WI38 (cell line): Measurements from ENCODE around the gene CLECL1.
"Not testable (repeated sequence)": the region's sequence is repeated elsewhere in the genome, so short reads cannot be mapped to it uniquely, and the experiment has no call there.

ENCODE experiments used
- H3K4me3 ChIP-seq: 2 replicates; pipeline ENCODE4 v1.5.1; 2011; ENCODE audit warnings: low read depth, mild to moderate bottlenecking, control low read depth, low read length
- TF ChIP-seq, protein P1 (sequence below): IDR thresholded peaks from 2 replicates; pipeline ENCODE4 v1.5.1; 2012; ENCODE audit warnings: low read depth, mild to moderate bottlenecking, control low read depth, low read length

CLECL1 gene

DNA sequence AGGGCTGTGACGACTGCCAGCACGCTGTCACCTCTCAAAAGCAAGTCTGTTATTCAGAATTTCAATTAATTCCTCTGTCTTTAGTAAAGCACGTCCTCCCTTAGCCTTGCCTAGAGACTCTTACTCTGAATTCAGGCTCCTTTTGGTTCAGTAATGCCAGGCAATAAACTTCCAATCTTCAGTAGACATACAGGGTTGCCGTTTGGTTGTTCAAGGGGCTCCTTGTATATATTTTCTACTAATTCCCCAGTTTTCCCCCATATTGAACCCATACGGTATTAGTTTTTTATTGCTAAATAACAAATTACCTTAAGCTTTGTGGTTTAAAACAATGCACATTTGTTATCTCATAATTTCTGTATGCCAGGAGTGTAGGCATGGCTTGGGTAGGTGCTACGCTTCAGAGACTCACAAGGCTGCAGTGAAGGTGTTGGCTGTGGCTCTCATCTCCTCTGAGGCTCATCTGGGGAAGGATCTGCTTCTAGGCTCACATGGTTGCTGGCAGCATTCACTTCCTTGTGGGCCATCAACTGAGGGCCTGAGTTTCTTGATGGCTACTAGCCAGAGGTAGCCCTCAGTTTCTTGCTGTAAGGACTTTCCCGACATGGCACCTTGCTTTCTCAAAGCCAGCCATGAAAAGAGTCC is 7.3 kb upstream of the CLECL1 start:
- H3K4me3 ChIP-seq, result peak overlapping the region; percentile 29; the same call in 1 of the 2 replicates
- TF ChIP-seq, protein P1, sequence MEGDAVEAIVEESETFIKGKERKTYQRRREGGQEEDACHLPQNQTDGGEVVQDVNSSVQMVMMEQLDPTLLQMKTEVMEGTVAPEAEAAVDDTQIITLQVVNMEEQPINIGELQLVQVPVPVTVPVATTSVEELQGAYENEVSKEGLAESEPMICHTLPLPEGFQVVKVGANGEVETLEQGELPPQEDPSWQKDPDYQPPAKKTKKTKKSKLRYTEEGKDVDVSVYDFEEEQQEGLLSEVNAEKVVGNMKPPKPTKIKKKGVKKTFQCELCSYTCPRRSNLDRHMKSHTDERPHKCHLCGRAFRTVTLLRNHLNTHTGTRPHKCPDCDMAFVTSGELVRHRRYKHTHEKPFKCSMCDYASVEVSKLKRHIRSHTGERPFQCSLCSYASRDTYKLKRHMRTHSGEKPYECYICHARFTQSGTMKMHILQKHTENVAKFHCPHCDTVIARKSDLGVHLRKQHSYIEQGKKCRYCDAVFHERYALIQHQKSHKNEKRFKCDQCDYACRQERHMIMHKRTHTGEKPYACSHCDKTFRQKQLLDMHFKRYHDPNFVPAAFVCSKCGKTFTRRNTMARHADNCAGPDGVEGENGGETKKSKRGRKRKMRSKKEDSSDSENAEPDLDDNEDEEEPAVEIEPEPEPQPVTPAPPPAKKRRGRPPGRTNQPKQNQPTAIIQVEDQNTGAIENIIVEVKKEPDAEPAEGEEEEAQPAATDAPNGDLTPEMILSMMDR, result no peak

DNA sequence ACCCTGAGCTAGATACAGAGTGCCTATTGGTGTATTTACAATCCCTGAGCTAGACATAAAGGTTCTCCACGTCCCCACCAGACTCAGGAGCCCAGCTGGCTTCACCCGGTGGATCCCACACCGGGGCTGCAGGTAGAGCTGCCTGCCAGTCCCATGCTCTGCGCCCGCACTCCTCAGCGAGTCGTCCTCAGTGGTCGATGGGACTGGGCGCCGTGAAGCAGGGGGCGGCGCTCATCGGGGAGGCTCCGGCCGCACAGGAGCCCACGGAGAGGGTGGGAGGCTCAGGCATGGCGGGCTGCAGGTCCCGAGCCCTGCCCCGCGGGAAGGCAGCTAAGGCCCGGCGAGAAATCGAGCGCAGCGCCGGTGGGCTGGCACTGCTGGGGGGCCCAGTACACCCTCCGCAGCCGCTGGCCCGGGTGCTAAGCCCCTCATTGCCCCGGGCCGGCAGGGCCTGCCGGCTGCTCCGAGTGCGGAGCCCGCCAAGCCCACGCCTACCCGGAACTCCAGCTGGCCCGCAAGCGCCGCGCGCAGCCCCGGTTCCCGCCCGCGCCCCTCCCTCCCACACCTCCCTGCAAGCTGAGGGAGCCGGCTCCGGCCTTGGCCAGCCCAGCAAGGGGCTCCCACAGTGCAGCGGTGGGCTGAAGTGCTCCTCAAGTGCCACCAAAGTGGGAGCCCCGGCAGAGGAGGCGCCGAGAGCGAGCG is 6.7 kb upstream of the CLECL1 start:
- H3K4me3 ChIP-seq, result peak overlapping the region; percentile 29; the same call in 1 of the 2 replicates

DNA sequence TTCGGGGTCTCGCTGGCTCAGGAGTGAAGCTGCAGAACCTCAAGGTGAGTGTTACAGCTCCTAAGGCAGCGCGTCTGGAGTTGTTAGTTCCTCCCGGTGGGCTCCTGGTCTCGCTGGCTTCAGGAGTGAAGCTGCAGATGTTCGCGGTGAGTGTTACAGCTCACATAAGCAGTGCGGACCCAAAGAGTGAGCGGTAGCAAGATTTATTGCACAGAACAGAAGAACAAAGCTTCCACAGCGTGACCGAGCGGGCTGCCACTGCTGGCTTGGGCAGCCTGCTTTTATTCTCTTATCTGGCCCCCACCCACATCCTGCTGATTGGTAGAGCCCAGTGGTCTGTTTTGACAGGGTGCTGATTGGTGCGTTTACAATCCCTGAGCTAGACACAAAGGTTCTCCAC is 6.0 kb upstream of the CLECL1 start:
- not testable (repeated sequence) for H3K4me3 ChIP-seq

DNA sequence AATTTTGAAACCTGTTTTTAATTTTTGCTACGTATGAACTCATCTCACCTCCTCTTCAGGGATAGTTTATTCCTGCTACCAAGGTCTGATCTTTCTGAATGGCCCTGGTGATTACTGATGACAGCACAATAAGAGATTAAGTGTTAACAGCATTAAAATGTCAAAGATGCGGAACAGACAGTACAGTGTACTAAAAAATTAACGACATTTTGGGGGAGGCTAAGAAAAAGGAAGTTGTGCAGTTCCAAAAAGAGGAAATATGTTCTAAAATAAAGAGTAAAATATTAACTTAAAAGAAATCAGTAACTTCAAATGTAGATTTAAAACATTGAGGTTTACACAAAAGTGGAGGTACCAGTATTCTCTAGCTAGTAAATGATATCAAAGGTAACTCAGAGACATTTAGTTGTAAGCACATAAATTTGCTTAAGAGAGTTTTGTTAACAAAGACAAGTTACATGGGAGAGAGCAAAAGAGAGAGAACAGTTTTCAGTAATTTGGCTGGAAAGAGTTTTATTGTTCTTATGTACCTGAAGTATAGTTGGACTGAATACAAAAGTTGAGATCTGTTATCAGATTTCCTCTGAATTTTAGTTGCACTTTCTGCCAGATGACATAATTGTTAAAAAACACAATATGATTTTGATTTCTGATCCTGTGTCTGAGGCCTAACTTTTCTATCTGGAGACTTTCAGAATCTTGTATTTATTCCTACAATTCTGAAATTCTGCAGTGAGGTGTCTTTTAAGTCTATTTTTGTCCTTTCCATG is 4.2 kb upstream of the CLECL1 start:
- TF ChIP-seq, protein P1, result no peak
- no peak overlapping the region for H3K4me3 ChIP-seq

DNA sequence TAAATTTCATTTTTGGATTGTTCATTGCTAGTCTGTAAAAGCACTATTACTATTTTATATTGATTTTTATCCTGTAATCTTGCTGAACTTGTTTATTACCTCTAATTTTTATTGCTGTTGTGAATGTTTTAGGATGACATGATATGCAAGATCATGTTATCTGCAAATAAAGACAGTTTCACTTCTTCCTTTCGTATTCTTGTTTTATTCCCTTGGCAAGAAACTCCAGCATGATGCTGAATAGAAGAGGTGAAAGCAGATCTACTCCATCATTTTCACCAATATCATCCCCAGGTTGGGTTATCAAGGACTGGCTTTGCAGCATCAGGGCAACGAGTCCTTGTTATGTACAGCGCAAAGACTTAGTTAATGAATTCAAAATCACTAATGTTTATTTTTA is 2.7 kb upstream of the CLECL1 start:
- H3K4me3 ChIP-seq, result no peak overlapping the region
- TF ChIP-seq, protein P1, result no peak

DNA sequence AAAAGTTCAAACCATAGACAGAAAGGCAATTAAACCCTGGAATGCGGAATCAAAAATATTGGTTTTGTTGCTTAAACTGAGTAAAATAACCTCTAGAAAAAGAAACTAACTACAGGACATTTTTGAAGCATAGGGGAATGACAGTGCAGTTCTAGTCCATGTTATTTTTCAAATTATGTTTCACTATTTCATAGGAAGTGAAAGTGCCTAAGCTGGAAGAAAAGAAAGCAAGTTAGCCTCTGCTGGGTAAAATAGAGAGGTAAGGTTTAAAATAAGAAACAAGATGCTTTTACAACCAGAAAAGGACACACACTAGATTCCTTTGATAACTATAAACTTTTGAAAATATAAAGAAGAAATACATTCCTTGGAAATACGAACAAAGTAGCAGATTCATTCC is 1.1 kb downstream of the CLECL1 start:
- TF ChIP-seq, protein P1, result no peak

DNA sequence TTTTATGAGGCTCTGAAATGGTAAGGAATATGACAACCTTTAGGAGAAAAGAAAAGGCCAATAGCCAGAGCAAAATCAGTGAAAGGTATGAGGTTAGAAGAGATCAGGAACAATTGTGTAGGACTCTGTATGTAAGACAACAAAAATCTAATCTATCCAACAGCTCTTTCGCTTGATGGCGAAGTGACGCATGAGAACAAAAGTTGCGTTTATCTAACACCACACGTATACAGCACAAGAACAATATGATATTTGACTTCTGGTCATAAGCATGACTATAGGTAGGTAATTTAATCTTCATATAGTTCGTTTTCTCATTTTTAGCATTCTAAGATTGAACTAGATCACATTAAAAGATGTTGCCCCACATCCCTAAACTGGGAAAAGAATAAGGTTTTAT is 1.5 kb downstream of the CLECL1 start:
- no peak overlapping the region for H3K4me3 ChIP-seq
- TF ChIP-seq, protein P1, result no peak

More for the DNA sequence above, 1.1 kb downstream of the CLECL1 start:
- H3K4me3 ChIP-seq, result no peak overlapping the region

DNA sequence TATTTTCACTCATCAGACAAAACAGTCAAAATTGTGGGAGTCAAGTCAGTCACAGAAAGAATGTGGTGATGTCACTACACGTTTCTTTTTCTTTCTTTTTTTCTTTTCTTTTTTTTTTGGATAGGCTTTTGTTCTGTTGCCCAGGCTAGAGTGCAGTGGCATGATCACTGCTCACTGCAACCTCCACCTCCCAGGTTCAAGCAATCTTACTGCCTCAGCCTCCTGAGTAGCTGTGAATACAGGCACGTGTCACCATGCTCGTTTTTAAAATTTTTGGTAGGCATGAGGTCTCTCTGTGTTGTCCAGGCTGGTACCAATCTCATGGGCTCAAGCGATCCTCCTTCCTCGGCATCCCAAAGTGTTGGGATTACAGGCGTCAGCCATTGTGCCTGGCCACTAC is 2.3 kb downstream of the CLECL1 start:
- H3K4me3 ChIP-seq, result no peak overlapping the region
- TF ChIP-seq, protein P1, result no peak
